OCI-LY7 (cell line): ENCODE measurements around the gene BRCA2. TPM values are rescaled to one million over a fixed set of nuclear protein-coding genes. Genes with fewer than 3 reads are reported as not detected.

Experiments
- BruUV-seq: library from RNA; stranded (reverse); fragments of 400-500 nt; replicated peaks from 2 replicates; lab custom pipeline; 2021; lab: Mats Ljungman, UMichigan
- CTCF ChIA-PET: fragments of 300-600 bp; sonication (Branson Sonifier 250); formaldehyde crosslinking; loops from one replicate; lab custom pipeline; 2022; ENCODE audit warnings: antibody characterized with exemption; ENCODE audit not compliant: unreplicated experiment; lab: Charles Lee
- POLR2A ChIA-PET: fragments of 300-600 bp; sonication (Branson Sonifier 250); formaldehyde crosslinking; loops from one replicate; lab custom pipeline; 2022; ENCODE audit warnings: antibody characterized with exemption; lab: Charles Lee
- DNase-seq: peaks from one replicate; pipeline ENCODE4 v3.0.0-alpha.2; 2015; ENCODE audit warnings: low spot score
- H2AFZ ChIP-seq: fragments of 200-600 bp; sonication (generic), shearing (Covaris generic); 2 replicates; pipeline ENCODE4 v1.6.1; 2014; ENCODE audit warnings: mild to moderate bottlenecking, antibody characterized with exemption, low read length, moderate library complexity
- H3K27ac ChIP-seq: fragments of 200-600 bp; sonication (generic); 2 replicates; pipeline ENCODE4 v1.5.1; 2014; ENCODE audit warnings: mixed run types, low read depth, mild to moderate bottlenecking, moderate library complexity, low read length, inconsistent platforms; ENCODE audit not compliant: poor library complexity, severe bottlenecking
- H3K36me3 ChIP-seq: fragments of 200-600 bp; sonication (generic); 2 replicates; pipeline ENCODE4 v1.6.1; 2014; ENCODE audit warnings: mild to moderate bottlenecking, antibody characterized with exemption, low read length, moderate library complexity, mixed read lengths; ENCODE audit not compliant: insufficient read depth
- H3K4me1 ChIP-seq: fragments of 200-600 bp; sonication (generic); 2 replicates; pipeline ENCODE4 v1.5.1; 2014; ENCODE audit warnings: mild to moderate bottlenecking, low read length; ENCODE audit not compliant: insufficient read depth, poor library complexity, severe bottlenecking
- H3K4me2 ChIP-seq: fragments of 200-600 bp; sonication (generic); 2 replicates; pipeline ENCODE4 v1.6.1; 2014; ENCODE audit warnings: mild to moderate bottlenecking, low read length
- H3K4me3 ChIP-seq: fragments of 200-600 bp; sonication (generic); 2 replicates; pipeline ENCODE4 v1.5.1; 2014; ENCODE audit warnings: mild to moderate bottlenecking, low read depth, low read length; ENCODE audit not compliant: poor library complexity, severe bottlenecking
- H3K79me2 ChIP-seq: fragments of 200-600 bp; sonication (generic); 2 replicates; pipeline ENCODE4 v1.6.1; 2016; ENCODE audit warnings: low read depth, mild to moderate bottlenecking, low read length, moderate library complexity, mixed read lengths; ENCODE audit not compliant: insufficient read depth
- H3K9me2 ChIP-seq: fragments of 200-600 bp; sonication (generic); 2 replicates; pipeline ENCODE4 v1.6.1; 2016; ENCODE audit warnings: mild to moderate bottlenecking, low read length, mixed read lengths; ENCODE audit not compliant: insufficient read depth
- H3K9me3 ChIP-seq: fragments of 200-600 bp; sonication (generic); 2 replicates; pipeline ENCODE4 v1.6.1; 2014; ENCODE audit warnings: mild to moderate bottlenecking, mixed run types, low read length, mixed read lengths
- H4K20me1 ChIP-seq: fragments of 200-600 bp; sonication (generic); 2 replicates; pipeline ENCODE4 v1.6.1; 2014; ENCODE audit warnings: mild to moderate bottlenecking, antibody characterized with exemption, low read length, moderate library complexity, mixed read lengths; ENCODE audit not compliant: insufficient read depth
- EZH2phosphoT487 ChIP-seq: fragments of 200-600 bp; sonication (generic); IDR thresholded peaks from 2 replicates; pipeline ENCODE4 v1.6.1; 2018; ENCODE audit warnings: low read depth, borderline replicate concordance, mild to moderate bottlenecking, mixed run types, antibody characterized with exemption, low read length, moderate library complexity, mixed read lengths
- intact Hi-C: fragments of 100-400 bp; cut with micrococcal nuclease; formaldehyde crosslinking; loops from one replicate; pipeline ENCODE4 v1.10.0; 2022; ENCODE audit not compliant: unreplicated experiment
- total RNA-seq, 2 experiments: library from RNA; depleted of rRNA in 1 of 2; stranded (reverse); fragments of >200 nt in 1 of 2; shearing (Covaris generic) in 1 of 2; gene quantifications; 2 replicates each; pipeline ENCODE4 v1.2.3, GENCODE V29; 2014 to 2022
- TF ChIP-seq, protein P1 (sequence below): fragments of 200-600 bp; sonication (generic); conservative IDR thresholded peaks from 2 replicates; pipeline ENCODE4 v1.5.1; 2014; ENCODE audit warnings: mild to moderate bottlenecking, antibody characterized with exemption, low read length, moderate library complexity, mixed read lengths

The BRCA2 gene
- total RNA-seq, 2 experiments from 2014 or later: 25.8 to 34.3 TPM

- Histone ChIP-seq H3K9me2 (no peaks in the 10 kb centered on the region), H3K4me3 (no peak overlapping the region), H2AFZ (no peak overlapping the region), H3K36me3 (no peaks in the 10 kb centered on the region), H4K20me1 (no peaks in the 10 kb centered on the region), H3K79me2 (no peaks in the 10 kb centered on the region), H3K9me3 (no peaks in the 10 kb centered on the region), H3K4me2 (no peak overlapping the region), H3K27ac (no peak overlapping the region), H3K4me1 (no peaks in the 10 kb centered on the region)
- POLR2A ChIA-PET: interaction anchor here (0.5 to 1.0 kb wide), 3 partner anchors 14 to 126 kb away, joined by 3 read pairs; no protein-coding TSS in a partner anchor
- BruUV-seq: no TSS peak
- intact Hi-C loops: no loop called here
- CTCF ChIA-PET: no interaction called here
- TF ChIP-seq EZH2phosphoT487: no peak
- TF ChIP-seq, protein P1, sequence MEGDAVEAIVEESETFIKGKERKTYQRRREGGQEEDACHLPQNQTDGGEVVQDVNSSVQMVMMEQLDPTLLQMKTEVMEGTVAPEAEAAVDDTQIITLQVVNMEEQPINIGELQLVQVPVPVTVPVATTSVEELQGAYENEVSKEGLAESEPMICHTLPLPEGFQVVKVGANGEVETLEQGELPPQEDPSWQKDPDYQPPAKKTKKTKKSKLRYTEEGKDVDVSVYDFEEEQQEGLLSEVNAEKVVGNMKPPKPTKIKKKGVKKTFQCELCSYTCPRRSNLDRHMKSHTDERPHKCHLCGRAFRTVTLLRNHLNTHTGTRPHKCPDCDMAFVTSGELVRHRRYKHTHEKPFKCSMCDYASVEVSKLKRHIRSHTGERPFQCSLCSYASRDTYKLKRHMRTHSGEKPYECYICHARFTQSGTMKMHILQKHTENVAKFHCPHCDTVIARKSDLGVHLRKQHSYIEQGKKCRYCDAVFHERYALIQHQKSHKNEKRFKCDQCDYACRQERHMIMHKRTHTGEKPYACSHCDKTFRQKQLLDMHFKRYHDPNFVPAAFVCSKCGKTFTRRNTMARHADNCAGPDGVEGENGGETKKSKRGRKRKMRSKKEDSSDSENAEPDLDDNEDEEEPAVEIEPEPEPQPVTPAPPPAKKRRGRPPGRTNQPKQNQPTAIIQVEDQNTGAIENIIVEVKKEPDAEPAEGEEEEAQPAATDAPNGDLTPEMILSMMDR: no peak
- DNase-seq: no peak
Measured at GRCh38 chr13:32408296-32409000, 93.1 kb downstream of the BRCA2 start.

DNA sequence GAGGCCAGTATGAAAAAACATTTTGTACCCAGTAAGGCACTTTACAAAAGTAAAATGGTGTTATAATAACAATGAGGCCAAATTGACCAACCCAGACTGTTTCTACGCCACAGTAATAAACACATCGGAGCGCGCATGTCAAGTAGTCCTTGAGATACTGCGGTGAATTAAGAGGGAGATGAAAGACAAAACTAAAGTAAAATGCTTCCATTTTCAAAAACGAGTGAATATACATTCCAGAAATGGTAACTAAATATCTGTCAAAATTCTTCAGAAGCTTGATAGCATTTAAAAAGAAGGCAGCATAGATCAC is 93.6 kb downstream of the BRCA2 start:
- CTCF ChIA-PET: no interaction called here
- H3K9me3 ChIP-seq: no peaks in the 10 kb centered on the region
- H3K79me2 ChIP-seq: no peaks in the 10 kb centered on the region
- intact Hi-C loops: no loop called here
- H3K9me2 ChIP-seq: no peaks in the 10 kb centered on the region
- no peak overlapping the region for H3K4me3 ChIP-seq
- H3K27ac ChIP-seq: no peak overlapping the region
- H3K4me2 ChIP-seq: no peak overlapping the region
- BruUV-seq: no TSS peak
- DNase-seq: no peak
- TF ChIP-seq, protein P1: no peak
- no peak for TF ChIP-seq EZH2phosphoT487
- POLR2A ChIA-PET: no interaction called here
- H4K20me1 ChIP-seq: no peaks in the 10 kb centered on the region
- H2AFZ ChIP-seq: no peak overlapping the region
- H3K36me3 ChIP-seq: no peaks in the 10 kb centered on the region
- no peaks in the 10 kb centered on the region for H3K4me1 ChIP-seq

- ChIA-PET CTCF (no interaction called here), POLR2A (no interaction called here)
- BruUV-seq: no TSS peak
- H3K79me2 ChIP-seq: no peaks in the 10 kb centered on the region
- no peaks in the 10 kb centered on the region for H3K4me1 ChIP-seq
- intact Hi-C loops: no loop called here
- H3K9me2 ChIP-seq: no peaks in the 10 kb centered on the region
- H3K36me3 ChIP-seq: no peaks in the 10 kb centered on the region
- no peak for TF ChIP-seq EZH2phosphoT487
- TF ChIP-seq, protein P1: no peak
- no peak overlapping the region for H3K4me3 ChIP-seq
- no peak for DNase-seq
- H3K4me2 ChIP-seq: no peak overlapping the region
- no peaks in the 10 kb centered on the region for H3K9me3 ChIP-seq
- H2AFZ ChIP-seq: no peak overlapping the region
- H4K20me1 ChIP-seq: no peaks in the 10 kb centered on the region
- no peak overlapping the region for H3K27ac ChIP-seq
Measured at GRCh38 chr13:32409561-32410421, 94.5 kb downstream of the BRCA2 start.
